ENCODE data around the gene KIFAP3.

KIFAP3 gene

DNA sequence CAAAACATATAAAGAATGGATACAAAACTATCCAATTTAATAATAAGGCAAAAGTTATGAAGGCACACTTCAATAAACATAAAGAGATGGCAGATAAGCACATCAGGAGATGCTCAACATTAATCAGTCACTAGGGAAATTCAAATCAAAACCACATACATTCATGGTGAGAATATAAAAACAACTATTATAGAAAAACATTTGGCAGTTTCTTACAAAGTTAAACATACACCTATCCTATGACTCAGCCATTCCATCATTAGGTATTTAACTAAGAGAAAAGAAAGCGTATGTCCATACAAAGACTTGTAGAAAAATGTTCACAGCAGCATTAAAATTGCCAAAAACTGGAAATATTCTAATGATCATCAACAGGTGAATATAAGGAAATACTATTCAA is 44.3 kb downstream of the KIFAP3 start:
- no peak for DNase-seq
- Histone ChIP-seq H3K4me1 (no peaks in the 10 kb centered on the region), H3K27ac (no peak overlapping the region), H3K9me3 (peaks cover 0 to 10% (median 6%) of the 10 kb centered on the region in 3 donors), H3K27me3 (no peaks in the 10 kb centered on the region), H3K36me3 (peaks cover 16 to 32% (median 17%) of the 10 kb centered on the region in 3 donors), H3K4me3 (no peak overlapping the region)
- TF ChIP-seq, protein P1, sequence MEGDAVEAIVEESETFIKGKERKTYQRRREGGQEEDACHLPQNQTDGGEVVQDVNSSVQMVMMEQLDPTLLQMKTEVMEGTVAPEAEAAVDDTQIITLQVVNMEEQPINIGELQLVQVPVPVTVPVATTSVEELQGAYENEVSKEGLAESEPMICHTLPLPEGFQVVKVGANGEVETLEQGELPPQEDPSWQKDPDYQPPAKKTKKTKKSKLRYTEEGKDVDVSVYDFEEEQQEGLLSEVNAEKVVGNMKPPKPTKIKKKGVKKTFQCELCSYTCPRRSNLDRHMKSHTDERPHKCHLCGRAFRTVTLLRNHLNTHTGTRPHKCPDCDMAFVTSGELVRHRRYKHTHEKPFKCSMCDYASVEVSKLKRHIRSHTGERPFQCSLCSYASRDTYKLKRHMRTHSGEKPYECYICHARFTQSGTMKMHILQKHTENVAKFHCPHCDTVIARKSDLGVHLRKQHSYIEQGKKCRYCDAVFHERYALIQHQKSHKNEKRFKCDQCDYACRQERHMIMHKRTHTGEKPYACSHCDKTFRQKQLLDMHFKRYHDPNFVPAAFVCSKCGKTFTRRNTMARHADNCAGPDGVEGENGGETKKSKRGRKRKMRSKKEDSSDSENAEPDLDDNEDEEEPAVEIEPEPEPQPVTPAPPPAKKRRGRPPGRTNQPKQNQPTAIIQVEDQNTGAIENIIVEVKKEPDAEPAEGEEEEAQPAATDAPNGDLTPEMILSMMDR (IDR thresholded peaks at IDR 0.05) = no peak
- intact Hi-C loops (cut with DNase I; ENCODE audit: low total_unique reads) = no loop called here

DNA sequence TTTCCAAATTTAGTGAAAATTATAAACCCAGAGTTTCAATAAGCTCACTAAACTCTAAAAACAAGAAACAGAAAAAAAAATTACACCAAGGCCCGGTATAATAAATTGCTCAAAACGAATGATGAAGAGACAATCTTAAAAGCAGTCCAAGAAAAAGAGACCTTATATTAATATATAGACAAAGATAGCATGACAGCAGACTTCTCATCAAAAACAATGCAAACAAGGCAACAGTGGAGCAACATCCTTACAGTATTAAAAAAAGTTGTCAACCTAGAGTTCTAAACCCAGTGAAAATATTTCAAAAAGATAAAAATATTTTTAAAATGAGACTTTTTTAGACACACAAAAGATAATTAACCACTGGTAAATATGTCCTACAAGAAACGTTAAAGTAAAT is 46.7 kb downstream of the KIFAP3 start:
- no peak for DNase-seq
- Histone ChIP-seq H3K4me1 (no peaks in the 10 kb centered on the region), H3K36me3 (peaks cover 18 to 29% (median 22%) of the 10 kb centered on the region in 3 donors), H3K4me3 (no peak overlapping the region), H3K27ac (no peak overlapping the region), H3K27me3 (no peaks in the 10 kb centered on the region), H3K9me3 (peaks cover 0 to 10% (median 6%) of the 10 kb centered on the region in 3 donors)
- intact Hi-C loops (cut with DNase I; ENCODE audit: low total_unique reads) = no loop called here
- TF ChIP-seq, protein P1 (IDR thresholded peaks at IDR 0.05) = no peak

DNA sequence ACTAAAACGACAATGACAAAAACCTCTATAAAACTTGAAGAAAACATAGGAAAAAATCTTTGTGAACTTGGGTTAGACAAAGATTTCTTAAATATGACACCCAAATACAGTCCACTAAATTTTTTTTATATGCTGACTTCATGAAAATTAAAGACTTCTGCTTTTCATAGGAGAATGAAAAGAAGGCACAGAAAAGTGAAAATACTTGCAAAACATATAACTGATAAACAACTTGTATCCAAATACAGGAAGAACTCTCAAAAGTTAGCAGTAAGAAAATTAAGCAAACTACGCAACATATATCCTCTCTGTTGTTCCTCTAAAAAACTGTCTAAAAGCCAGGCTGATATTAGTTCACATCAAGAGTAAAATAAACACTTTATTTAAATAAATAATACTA is 53.6 kb downstream of the KIFAP3 start:
- intact Hi-C loops (cut with DNase I; ENCODE audit: low total_unique reads) = no loop called here
- H3K9me3 ChIP-seq = peaks cover 0 to 10% (median 0%) of the 10 kb centered on the region in 3 donors
- H3K27ac ChIP-seq = no peak overlapping the region
- no peaks in the 10 kb centered on the region for H3K27me3 ChIP-seq
- peaks cover 22 to 34% (median 34%) of the 10 kb centered on the region in 3 donors for H3K36me3 ChIP-seq
- no peak overlapping the region for H3K4me3 ChIP-seq
- H3K4me1 ChIP-seq = no peaks in the 10 kb centered on the region
- TF ChIP-seq, protein P1 (IDR thresholded peaks at IDR 0.05) = no peak
- DNase-seq = no peak

DNA sequence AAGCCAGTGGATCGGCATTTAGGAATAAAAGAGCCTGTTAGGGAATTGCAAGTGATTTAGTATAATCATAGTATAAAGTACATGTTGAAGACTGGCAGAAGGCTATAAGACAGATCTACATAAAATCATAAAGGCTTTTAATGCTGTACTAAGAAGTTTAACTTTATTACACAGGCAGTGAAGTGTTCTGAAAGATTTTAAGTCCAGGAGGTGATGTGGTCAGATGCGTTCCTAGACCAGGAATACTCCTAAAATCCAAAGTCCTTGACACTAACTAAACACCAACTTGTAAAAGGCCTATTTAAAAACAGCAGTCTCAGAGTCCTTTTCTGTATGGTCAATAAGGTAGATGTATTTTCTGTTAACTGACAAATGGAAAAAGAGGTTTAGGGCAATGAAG is 57.0 kb downstream of the KIFAP3 start:
- H3K4me3 ChIP-seq = no peak overlapping the region
- TF ChIP-seq, protein P1 (IDR thresholded peaks at IDR 0.05) = no peak
- H3K27me3 ChIP-seq = no peaks in the 10 kb centered on the region
- H3K27ac ChIP-seq = no peak overlapping the region
- no peaks in the 10 kb centered on the region for H3K4me1 ChIP-seq
- DNase-seq = no peak
- H3K36me3 ChIP-seq = peaks cover 32 to 42% (median 34%) of the 10 kb centered on the region in 3 donors
- intact Hi-C loops (cut with DNase I; ENCODE audit: low total_unique reads) = loop anchor here (10.0 kb wide), 2 partner anchors 47 to 747 kb away; no protein-coding TSS in a partner anchor
- peaks cover 0 to 10% (median 0%) of the 10 kb centered on the region in 3 donors for H3K9me3 ChIP-seq

DNA sequence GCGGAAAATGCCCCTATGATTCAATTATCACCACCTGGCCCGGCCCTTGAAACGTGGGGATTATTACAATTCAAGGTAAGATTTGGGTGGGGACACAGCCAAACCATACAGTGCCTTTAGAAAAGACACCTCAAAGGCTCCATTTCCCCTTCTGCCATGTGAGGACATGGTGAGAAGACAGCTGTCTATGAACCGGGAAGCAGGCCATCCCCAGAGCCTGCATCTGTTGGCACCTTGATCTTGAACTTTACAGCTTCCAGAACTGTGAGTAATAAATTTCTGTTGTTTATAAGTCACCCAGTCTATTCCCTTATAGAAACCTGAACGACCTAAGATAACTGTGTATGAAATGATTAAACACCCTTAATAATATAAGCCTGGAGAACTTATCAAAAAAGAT is 61.6 kb downstream of the KIFAP3 start:
- no peak for DNase-seq
- Histone ChIP-seq H3K4me1 (no peaks in the 10 kb centered on the region), H3K27me3 (no peaks in the 10 kb centered on the region), H3K9me3 (no peaks in the 10 kb centered on the region), H3K4me3 (no peak overlapping the region), H3K27ac (no peak overlapping the region), H3K36me3 (peaks cover 24 to 26% (median 24%) of the 10 kb centered on the region in 3 donors)
- TF ChIP-seq, protein P1 (IDR thresholded peaks at IDR 0.05) = no peak
- intact Hi-C loops (cut with DNase I; ENCODE audit: low total_unique reads) = loop anchor here (10.0 kb wide), 2 partner anchors 52 to 752 kb away; no protein-coding TSS in a partner anchor

DNA sequence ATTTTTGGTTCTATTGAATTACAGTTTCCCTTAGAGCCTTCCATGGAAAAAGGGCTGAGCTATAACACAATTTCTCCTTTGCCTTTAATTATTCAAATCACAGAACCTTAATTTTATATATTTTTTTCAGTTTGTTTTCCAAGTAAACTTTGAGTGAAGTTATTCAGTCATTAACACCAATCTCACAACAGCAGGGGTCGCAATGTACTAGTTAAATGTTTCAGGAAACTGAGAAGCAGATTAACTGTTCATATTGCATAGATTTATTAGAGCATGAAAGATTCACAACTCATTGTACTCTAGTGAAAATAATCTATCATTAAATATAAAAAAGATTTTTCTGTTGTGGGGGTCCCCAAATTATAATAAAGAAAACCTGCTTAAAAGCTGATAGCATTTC is 64.1 kb downstream of the KIFAP3 start:
- no peak overlapping the region for H3K27ac ChIP-seq
- H3K4me1 ChIP-seq = no peaks in the 10 kb centered on the region
- no peaks in the 10 kb centered on the region for H3K27me3 ChIP-seq
- TF ChIP-seq, protein P1 (IDR thresholded peaks at IDR 0.05) = peak; percentile 32 to 55
- intact Hi-C loops (cut with DNase I; ENCODE audit: low total_unique reads) = loop anchor here (10.0 kb wide), 2 partner anchors 54 to 754 kb away; no protein-coding TSS in a partner anchor
- H3K4me3 ChIP-seq = no peak overlapping the region
- H3K9me3 ChIP-seq = no peaks in the 10 kb centered on the region
- H3K36me3 ChIP-seq = peaks cover 5 to 13% (median 10%) of the 10 kb centered on the region in 3 donors
- DNase-seq = peak in 1 of 2 donors; percentile 51

All from tibial artery (tissue), 4 donors.